GM18870 (cell line): ENCODE results near the gene LAD1.

Experiments used
- ATAC-seq: cut with Tn5 transposase; IDR thresholded peaks from one replicate; pipeline ENCODE4 v1.9.1; 2021; ENCODE audit warnings: moderate library complexity; ENCODE audit not compliant: unreplicated experiment

LAD1 gene

GRCh38 chr1:201351617-201352016, 47.5 kb downstream of the LAD1 start:
- ATAC-seq, result no peak

GRCh38 chr1:201350884-201351283, 48.2 kb downstream of the LAD1 start:
- ATAC-seq, result no peak

GRCh38 chr1:201350361-201350725, 48.8 kb downstream of the LAD1 start:
- ATAC-seq, result no peak

- no peak for ATAC-seq
Measured at GRCh38 chr1:201349092-201349491, 50.0 kb downstream of the LAD1 start.

- no peak for ATAC-seq
Measured at GRCh38 chr1:201348211-201348566, 50.9 kb downstream of the LAD1 start.

GRCh38 chr1:201347498-201348210, 51.5 kb downstream of the LAD1 start:
- ATAC-seq, result no peak

GRCh38 chr1:201346987-201347386, 52.1 kb downstream of the LAD1 start:
- ATAC-seq, result no peak

- ATAC-seq, result no peak
Measured at GRCh38 chr1:201346337-201346939, 52.7 kb downstream of the LAD1 start.

GRCh38 chr1:201345081-201345355, 54.1 kb downstream of the LAD1 start:
- no peak for ATAC-seq

- ATAC-seq, result no peak
Measured at GRCh38 chr1:201344206-201345080, 54.7 kb downstream of the LAD1 start.

GRCh38 chr1:201341377-201341776, 57.7 kb downstream of the LAD1 start:
- ATAC-seq, result no peak

GRCh38 chr1:201336711-201337450, 62.2 kb downstream of the LAD1 start:
- ATAC-seq, result no peak

GRCh38 chr1:201335901-201336300, 63.2 kb downstream of the LAD1 start:
- ATAC-seq, result no peak

GRCh38 chr1:201335174-201335870, 63.8 kb downstream of the LAD1 start:
- no peak for ATAC-seq

GRCh38 chr1:201334325-201335173, 64.6 kb downstream of the LAD1 start:
- ATAC-seq, result no peak

- ATAC-seq, result no peak
Measured at GRCh38 chr1:201332616-201333335, 66.3 kb downstream of the LAD1 start.

GRCh38 chr1:201332021-201332420, 67.1 kb downstream of the LAD1 start:
- no peak for ATAC-seq

- ATAC-seq, result no peak
Measured at GRCh38 chr1:201331166-201331565, 68.0 kb downstream of the LAD1 start.
